ENCODE results near the gene C4A.

The C4A gene

DNA sequence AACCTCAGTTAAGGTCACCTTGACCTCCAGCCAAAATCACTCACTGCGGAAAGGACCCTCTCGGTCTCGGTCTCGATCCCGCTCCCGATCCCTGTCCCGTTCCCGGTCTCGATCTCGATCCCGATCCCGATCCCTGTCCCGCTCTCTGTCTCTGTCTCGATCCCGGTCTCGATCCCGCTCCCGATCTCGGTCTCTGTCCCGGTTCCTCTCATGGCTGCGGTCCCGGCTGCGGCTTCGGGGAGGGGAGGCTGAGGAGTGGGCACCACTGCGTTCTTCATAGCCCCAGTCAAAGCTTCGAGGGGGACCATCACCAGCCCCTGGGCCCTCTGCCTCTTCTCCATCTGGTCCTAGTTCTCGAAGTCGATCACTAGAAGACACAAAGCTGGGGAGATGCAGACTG is 27.3 kb upstream of the C4A start:
- H3K9me3 ChIP-seq (ENCODE audit: severe bottlenecking) = no peaks in the 10 kb centered on the region
- no peak overlapping the region for H3K27ac ChIP-seq
- H3K27me3 ChIP-seq (ENCODE audit: insufficient read depth, low read depth, severe bottlenecking) = no peaks in the 10 kb centered on the region
- DNase-seq = no peak
- H3K4me3 ChIP-seq (ENCODE audit: low read depth, low read length) = no peak overlapping the region
- H3K36me3 ChIP-seq = peaks cover 69% of the 10 kb centered on the region
- TF ChIP-seq, protein P1, sequence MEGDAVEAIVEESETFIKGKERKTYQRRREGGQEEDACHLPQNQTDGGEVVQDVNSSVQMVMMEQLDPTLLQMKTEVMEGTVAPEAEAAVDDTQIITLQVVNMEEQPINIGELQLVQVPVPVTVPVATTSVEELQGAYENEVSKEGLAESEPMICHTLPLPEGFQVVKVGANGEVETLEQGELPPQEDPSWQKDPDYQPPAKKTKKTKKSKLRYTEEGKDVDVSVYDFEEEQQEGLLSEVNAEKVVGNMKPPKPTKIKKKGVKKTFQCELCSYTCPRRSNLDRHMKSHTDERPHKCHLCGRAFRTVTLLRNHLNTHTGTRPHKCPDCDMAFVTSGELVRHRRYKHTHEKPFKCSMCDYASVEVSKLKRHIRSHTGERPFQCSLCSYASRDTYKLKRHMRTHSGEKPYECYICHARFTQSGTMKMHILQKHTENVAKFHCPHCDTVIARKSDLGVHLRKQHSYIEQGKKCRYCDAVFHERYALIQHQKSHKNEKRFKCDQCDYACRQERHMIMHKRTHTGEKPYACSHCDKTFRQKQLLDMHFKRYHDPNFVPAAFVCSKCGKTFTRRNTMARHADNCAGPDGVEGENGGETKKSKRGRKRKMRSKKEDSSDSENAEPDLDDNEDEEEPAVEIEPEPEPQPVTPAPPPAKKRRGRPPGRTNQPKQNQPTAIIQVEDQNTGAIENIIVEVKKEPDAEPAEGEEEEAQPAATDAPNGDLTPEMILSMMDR (IDR thresholded peaks at IDR 0.05; ENCODE audit: low read depth, low read length) = no peak

DNA sequence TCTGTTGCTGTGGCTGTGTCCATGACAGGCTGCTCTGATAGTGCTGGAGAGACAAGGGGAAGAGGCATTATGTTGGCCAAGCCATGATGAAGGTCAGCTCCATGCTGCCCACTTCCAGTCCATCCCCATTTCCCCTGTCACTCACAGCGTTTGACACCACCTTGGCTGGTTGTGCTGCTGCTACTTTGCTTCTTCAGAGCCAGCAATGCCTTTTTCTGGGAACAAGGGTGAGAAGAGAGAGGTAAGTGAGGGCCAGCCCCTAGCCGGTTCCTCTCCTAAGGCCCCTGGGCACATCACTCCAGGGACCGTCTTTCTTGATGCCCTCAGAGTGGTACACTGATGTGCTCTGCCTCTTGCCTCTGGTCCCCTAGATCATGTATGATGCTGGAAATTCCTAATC is 25.1 kb upstream of the C4A start:
- H3K36me3 ChIP-seq = peaks cover 79% of the 10 kb centered on the region
- H3K27me3 ChIP-seq (ENCODE audit: insufficient read depth, low read depth, severe bottlenecking) = no peaks in the 10 kb centered on the region
- TF ChIP-seq, protein P1 (IDR thresholded peaks at IDR 0.05; ENCODE audit: low read depth, low read length) = no peak
- no peak overlapping the region for H3K4me3 ChIP-seq (ENCODE audit: low read depth, low read length)
- no peak overlapping the region for H3K27ac ChIP-seq
- DNase-seq = no peak
- H3K9me3 ChIP-seq (ENCODE audit: severe bottlenecking) = no peaks in the 10 kb centered on the region

DNA sequence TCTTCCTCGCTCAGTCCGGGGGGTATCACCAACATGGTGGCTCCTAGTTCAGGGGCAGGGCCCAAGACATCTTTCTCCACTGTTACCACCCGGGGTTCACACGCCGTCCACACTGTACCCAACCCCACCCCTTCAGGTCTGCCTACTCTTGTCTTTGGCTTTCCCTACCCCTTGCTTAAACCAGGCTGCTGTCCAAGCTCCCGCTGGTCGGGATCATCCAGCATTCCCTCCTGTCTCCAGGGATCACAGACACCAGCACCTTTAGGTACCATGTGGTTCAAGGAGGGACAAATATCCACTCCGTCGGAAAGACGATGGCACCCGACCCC is 23.5 kb upstream of the C4A start:
- DNase-seq = no peak
- H3K27me3 ChIP-seq (ENCODE audit: insufficient read depth, low read depth, severe bottlenecking) = no peaks in the 10 kb centered on the region
- no peaks in the 10 kb centered on the region for H3K9me3 ChIP-seq (ENCODE audit: severe bottlenecking)
- peak overlapping the region; percentile 67 for H3K27ac ChIP-seq
- TF ChIP-seq, protein P1 (IDR thresholded peaks at IDR 0.05; ENCODE audit: low read depth, low read length) = no peak
- H3K4me3 ChIP-seq (ENCODE audit: low read depth, low read length) = peak overlapping the region; percentile 86
- H3K36me3 ChIP-seq = peaks cover 79% of the 10 kb centered on the region

DNA sequence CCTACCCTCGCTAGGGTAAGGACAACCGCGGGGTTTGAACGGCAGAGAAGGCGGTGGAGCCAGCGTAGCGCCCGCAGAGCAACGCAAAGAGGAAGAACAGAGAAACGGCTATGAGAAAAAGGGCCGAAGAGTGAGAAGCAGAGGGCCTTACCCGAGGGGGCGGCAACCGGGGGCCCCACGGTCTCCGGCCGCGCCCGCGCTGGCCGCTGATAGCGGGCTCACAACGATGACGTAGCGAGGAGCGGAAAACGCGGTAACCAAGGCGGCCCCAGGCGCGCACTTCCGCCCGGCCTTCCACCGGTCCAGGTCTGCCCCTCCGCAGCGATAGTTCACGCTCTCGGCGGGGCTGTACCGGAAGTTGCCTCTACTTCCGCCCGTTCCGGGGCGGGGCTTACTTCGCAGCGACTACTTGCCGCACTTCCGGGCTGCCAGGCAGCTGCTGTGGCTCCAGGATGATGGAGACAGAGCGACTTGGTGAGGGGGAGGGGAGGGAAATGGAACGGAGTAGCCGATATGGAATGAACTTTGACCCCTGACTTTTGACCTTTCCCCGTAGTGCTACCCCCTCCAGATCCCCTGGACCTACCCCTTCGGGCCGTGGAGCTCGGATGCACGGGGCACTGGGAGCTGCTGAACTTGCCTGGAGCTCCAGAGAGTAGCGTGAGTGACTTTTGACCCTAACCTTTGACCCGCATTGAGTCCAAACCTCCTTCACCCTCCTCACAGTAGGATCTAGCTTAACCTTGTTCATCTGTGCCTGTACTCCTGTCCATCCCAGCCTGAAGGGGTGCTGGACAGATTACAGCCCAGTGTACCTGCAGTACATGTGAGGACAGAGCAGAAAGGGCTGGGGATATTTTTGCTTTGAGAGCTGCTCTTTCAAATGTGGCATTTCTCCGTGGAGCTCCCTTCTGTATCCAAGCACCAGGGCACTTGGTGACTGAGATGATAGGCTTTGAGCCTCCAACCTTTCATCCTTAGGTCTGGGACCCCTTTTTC is 22.8 kb upstream of the C4A start, which contains the start of the genes NELFE and SKIC2:
Gene NELFE, minus strand, starts transcription at position 231 of the 999 bp plus-strand sequence. CDS start 525 bp downstream, outside the sequence.
Gene SKIC2, plus strand, starts transcription at position 435 of the 999 bp plus-strand sequence. Its CDS starts 18 bp downstream, at position 453.
- TF ChIP-seq, protein P1 (IDR thresholded peaks at IDR 0.05; ENCODE audit: low read depth, low read length) = no peak
- no peaks in the 10 kb centered on the region for H3K27me3 ChIP-seq (ENCODE audit: insufficient read depth, low read depth, severe bottlenecking)
- H3K4me3 ChIP-seq (ENCODE audit: low read depth, low read length) = peak within 1 kb of the TSS; percentile 86
- peaks cover 79% of the 10 kb centered on the region for H3K36me3 ChIP-seq
- H3K27ac ChIP-seq = peak within 1 kb of the TSS; percentile 67
- H3K9me3 ChIP-seq (ENCODE audit: severe bottlenecking) = no peaks in the 10 kb centered on the region
- peak; percentile 100 for DNase-seq

DNA sequence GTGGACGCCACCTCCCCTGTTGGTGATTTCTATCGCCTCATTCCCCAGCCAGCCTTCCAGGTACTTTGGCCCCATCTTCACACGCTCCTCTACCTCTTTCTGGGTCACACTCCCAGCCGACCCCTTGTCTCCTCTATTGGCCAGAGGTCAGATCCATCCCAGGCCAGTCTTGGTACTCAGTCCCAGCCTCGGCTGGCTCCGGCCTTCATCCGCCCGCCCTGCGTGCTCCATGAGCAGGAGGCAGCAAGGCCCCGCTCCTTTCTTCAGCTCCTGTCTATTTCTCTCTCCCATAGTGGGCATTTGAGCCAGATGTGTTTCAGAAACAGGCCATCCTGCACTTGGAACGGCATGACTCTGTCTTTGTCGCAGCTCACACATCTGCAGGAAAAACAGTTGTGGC is 20.2 kb upstream of the C4A start:
- Histone ChIP-seq H3K4me3 (ENCODE audit: low read depth, low read length) (no peak overlapping the region), H3K27ac (no peak overlapping the region), H3K27me3 (ENCODE audit: insufficient read depth, low read depth, severe bottlenecking) (no peaks in the 10 kb centered on the region), H3K36me3 (peaks cover 79% of the 10 kb centered on the region), H3K9me3 (ENCODE audit: severe bottlenecking) (no peaks in the 10 kb centered on the region)
- TF ChIP-seq, protein P1 (IDR thresholded peaks at IDR 0.05; ENCODE audit: low read depth, low read length) = no peak
- DNase-seq = no peak

All from WERI-Rb-1 (cell line).